ENCODE measurements around the gene COL5A1.

COL5A1 gene

GRCh38 chr9:134880484-134881312, 239.1 kb downstream of the COL5A1 start, which contains the start of gene FCN2:
Gene FCN2, plus strand, starts transcription at chr9:134880810. Its CDS starts 12 bp downstream, at chr9:134880822.
- DNase-seq (ENCODE audit: low spot score): no peak

DNA sequence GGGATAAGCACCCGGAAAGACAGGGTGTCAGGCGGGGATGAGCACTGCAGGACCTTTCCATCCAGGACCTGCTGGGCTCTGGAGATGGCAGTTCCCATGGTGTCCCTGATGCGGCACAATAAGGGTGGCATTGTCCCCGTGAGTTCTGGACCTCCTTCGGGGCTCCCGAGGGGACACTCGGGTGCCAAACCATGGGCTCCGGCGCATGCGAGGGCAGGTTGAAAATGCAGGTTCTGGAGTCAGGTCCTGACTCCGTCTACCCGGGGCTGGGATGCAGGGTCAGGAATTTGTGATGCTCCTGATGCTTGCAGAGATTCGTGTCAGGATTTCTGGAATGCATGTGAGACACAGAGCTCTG, 239.7 kb downstream of the COL5A1 start:
- no peak for DNase-seq (ENCODE audit: low spot score)

GRCh38 chr9:134882204-134882785, 240.7 kb downstream of the COL5A1 start:
- DNase-seq (ENCODE audit: low spot score): no peak

- DNase-seq (ENCODE audit: low spot score): no peak
These were observed 241.6 kb downstream of the COL5A1 start for GRCh38 chr9:134883040-134883782.

- DNase-seq (ENCODE audit: low spot score): no peak
These were observed 242.9 kb downstream of the COL5A1 start for GRCh38 chr9:134884492-134884891.

DNA sequence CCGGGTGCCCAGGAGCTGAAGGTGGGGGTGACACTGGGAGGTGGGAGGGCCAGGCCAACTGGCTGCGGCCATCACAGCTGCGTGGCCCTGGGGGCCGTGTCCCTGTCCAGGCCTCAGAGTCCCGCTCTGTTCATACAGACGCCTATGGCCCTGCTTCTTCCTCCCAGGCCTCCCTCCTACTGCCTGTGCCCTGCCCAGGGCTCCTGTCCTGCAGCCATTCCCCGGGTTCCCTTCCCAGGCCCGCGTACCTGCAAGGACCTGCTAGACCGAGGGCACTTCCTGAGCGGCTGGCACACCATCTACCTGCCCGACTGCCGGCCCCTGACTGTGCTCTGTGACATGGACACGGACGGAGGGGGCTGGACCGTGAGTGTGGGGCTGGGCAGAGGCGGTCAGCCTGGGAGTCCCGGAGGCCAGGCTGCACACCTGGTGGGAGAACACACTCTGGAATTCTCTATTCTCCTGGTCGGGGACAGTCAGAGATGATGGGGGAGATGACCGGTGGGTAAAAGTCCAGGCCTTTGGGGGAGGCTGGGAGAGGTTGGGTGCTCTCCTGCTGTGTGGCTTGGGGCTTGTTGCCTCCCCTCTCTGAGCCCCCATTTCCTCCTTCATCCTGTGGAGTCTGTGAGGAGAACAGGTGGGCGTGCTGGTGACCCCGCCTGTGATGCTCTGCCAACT, 243.5 kb downstream of the COL5A1 start:
- no peak for DNase-seq (ENCODE audit: low spot score)

DNA sequence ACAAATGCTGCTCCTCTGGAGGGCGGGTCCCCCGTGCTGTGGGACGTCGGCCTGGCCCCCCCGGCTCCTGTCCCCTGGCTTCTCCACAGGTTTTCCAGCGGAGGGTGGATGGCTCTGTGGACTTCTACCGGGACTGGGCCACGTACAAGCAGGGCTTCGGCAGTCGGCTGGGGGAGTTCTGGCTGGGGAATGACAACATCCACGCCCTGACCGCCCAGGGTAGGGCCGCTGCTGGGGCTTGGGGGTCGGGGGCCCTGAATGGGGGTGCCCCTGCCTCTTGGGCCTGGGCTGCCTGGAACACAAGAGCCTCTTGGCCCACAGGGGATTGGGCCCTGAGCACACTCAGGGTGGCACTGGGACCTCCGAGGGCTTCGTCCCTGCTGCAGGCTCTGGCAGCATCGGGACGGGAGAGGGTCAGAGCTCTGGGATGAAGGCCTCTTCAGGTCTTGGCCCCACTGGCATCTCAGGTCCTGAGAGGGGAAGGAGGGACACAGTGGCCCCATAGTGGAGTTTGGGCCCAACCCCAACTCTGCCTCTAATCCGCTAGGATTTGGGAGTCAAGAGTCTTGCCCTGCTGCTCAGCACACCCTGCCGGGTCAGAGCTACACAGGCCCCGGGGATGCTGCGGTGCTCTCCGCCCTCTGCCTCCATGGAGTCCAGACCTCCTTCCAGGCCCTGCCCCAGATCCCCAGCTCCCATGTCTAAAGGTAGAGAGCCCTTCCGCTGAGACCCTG, 244.2 kb downstream of the COL5A1 start:
- no peak for DNase-seq (ENCODE audit: low spot score)

DNA sequence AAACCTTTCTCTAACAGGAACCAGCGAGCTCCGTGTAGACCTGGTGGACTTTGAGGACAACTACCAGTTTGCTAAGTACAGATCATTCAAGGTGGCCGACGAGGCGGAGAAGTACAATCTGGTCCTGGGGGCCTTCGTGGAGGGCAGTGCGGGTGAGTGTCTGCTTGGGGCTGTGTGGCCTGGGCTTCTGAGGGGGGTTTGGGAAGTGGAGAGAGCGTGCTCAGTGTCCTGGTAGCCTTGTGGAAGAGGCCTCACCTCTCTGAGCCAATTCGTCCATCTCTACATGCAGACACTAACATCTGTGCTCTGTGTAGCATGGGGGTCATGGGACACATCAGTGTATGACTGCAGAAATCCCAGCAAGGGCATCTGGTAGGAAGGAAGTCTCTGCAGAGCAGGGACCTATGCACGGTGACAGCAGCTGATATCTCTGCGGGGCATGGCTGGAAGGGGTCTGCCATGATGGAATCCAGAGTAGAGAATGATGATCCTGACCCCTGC, 244.9 kb downstream of the COL5A1 start:
- no peak for DNase-seq (ENCODE audit: low spot score)

DNA sequence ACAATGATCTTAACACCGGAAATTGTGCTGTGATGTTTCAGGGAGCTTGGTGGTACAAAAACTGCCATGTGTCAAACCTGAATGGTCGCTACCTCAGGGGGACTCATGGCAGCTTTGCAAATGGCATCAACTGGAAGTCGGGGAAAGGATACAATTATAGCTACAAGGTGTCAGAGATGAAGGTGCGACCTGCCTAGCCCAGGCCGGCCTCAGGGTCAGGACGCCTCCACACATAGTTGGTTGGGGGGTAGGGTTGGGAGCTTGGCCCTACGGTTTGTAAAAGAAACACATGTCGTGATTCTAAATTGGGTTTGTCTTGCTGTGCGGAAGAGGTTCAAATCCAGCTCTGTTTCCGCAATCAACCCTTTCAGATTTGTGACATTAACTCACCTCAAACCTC, 245.6 kb downstream of the COL5A1 start:
- no peak for DNase-seq (ENCODE audit: low spot score)

- no peak for DNase-seq (ENCODE audit: low spot score)
These were observed 246.3 kb downstream of the COL5A1 start for GRCh38 chr9:134887686-134888602.

GRCh38 chr9:134888603-134889190, 247.1 kb downstream of the COL5A1 start:
- DNase-seq (ENCODE audit: low spot score): no peak

DNA sequence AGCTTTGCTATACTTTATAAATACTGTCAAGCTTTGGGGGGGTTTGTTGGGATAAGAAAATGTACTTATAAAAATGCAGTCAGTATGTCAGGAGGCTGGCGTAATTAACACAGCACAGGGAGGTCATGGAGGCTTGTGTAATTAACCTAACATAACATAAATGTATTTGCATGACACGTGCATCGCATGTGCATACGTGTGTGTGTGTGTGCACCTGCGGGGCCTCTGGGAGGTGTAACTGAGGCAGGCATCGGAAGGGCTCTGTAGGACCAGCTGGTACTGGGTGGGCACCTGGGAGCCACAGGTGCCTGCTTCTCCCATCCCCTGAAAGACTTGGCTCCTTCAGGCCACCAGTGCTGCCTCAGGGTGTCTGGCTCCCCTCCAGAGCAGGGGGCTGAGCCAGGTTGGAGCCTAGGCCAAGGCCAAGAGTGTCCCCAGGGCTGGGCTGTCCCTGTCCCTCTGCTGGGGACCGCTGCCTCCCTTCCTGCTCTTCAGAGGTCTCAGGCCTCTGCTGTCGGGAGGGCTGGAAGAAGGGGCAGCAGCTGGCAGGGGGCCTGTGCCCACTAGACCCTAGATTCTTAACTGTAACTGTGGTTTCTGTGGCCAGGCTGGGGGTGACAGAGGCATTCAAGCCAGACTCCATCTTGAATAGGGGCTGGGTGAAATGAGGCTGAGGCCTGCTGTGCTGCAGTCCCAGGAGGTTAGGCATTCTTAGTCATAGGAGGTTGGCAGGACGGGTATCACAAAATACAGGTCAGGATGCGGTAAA, 248.0 kb downstream of the COL5A1 start:
- DNase-seq (ENCODE audit: low spot score): no peak

DNA sequence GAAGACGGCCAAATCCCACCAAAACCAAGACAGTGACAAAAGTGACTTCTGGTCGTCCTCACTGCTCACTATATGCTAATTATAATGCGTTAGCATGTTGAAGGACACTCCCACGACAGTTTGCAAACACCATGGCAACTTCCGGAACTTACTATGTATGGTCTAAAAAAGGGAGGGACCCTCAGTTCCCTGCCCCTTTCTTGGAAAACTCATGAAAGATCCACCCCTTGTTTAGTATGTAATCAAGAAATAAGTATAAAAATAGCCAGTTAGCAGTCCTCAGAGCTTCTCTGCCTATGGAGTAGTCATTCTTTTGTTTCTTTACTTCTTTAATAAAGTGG, 248.5 kb downstream of the COL5A1 start:
- no peak for DNase-seq (ENCODE audit: low spot score)

- DNase-seq (ENCODE audit: low spot score): no peak
These were observed 249.4 kb downstream of the COL5A1 start for GRCh38 chr9:134891053-134891452.

GRCh38 chr9:134891713-134892112, 250.1 kb downstream of the COL5A1 start:
- no peak for DNase-seq (ENCODE audit: low spot score)

- no peak for DNase-seq (ENCODE audit: low spot score)
These were observed 250.6 kb downstream of the COL5A1 start for GRCh38 chr9:134892221-134892620.

GRCh38 chr9:134892820-134893420, 251.3 kb downstream of the COL5A1 start:
- DNase-seq (ENCODE audit: low spot score): no peak
